ENCODE data around the gene HSD11B1. TPM values are rescaled to one million over a fixed set of nuclear protein-coding genes. Genes with fewer than 3 reads are reported as not detected.

The HSD11B1 gene
- total RNA-seq, 1 donor from 2014 or later: not detected

GRCh38 chr1:209737118-209737505, 32.5 kb downstream of the HSD11B1 start:
- no peak for DNase-seq (ENCODE audit: low spot score)
- Mint-ChIP-seq H3K9me3 (ENCODE audit: unreplicated experiment) (no peaks in the 10 kb centered on the region), H3K4me3 (ENCODE audit: unreplicated experiment) (no peak overlapping the region), H3K27me3 (ENCODE audit: unreplicated experiment) (peaks cover 1% of the 10 kb centered on the region), H3K4me1 (ENCODE audit: unreplicated experiment) (peaks cover 2% of the 10 kb centered on the region), H3K27ac (ENCODE audit: unreplicated experiment) (no peak overlapping the region), H3K36me3 (ENCODE audit: low read depth, unreplicated experiment) (no peaks in the 10 kb centered on the region)
- TF ChIP-seq, protein P1, sequence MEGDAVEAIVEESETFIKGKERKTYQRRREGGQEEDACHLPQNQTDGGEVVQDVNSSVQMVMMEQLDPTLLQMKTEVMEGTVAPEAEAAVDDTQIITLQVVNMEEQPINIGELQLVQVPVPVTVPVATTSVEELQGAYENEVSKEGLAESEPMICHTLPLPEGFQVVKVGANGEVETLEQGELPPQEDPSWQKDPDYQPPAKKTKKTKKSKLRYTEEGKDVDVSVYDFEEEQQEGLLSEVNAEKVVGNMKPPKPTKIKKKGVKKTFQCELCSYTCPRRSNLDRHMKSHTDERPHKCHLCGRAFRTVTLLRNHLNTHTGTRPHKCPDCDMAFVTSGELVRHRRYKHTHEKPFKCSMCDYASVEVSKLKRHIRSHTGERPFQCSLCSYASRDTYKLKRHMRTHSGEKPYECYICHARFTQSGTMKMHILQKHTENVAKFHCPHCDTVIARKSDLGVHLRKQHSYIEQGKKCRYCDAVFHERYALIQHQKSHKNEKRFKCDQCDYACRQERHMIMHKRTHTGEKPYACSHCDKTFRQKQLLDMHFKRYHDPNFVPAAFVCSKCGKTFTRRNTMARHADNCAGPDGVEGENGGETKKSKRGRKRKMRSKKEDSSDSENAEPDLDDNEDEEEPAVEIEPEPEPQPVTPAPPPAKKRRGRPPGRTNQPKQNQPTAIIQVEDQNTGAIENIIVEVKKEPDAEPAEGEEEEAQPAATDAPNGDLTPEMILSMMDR (IDR thresholded peaks at IDR 0.05; ENCODE audit: unreplicated experiment): no peak

GRCh38 chr1:209738270-209738669, 33.6 kb downstream of the HSD11B1 start:
- H3K27me3 Mint-ChIP-seq (ENCODE audit: unreplicated experiment): peaks cover 1% of the 10 kb centered on the region
- no peak for DNase-seq (ENCODE audit: low spot score)
- no peak overlapping the region for H3K27ac Mint-ChIP-seq (ENCODE audit: unreplicated experiment)
- TF ChIP-seq, protein P1 (IDR thresholded peaks at IDR 0.05; ENCODE audit: unreplicated experiment): no peak
- no peaks in the 10 kb centered on the region for H3K36me3 Mint-ChIP-seq (ENCODE audit: low read depth, unreplicated experiment)
- H3K4me3 Mint-ChIP-seq (ENCODE audit: unreplicated experiment): no peak overlapping the region
- no peaks in the 10 kb centered on the region for H3K9me3 Mint-ChIP-seq (ENCODE audit: unreplicated experiment)
- H3K4me1 Mint-ChIP-seq (ENCODE audit: unreplicated experiment): peaks cover 2% of the 10 kb centered on the region

DNA sequence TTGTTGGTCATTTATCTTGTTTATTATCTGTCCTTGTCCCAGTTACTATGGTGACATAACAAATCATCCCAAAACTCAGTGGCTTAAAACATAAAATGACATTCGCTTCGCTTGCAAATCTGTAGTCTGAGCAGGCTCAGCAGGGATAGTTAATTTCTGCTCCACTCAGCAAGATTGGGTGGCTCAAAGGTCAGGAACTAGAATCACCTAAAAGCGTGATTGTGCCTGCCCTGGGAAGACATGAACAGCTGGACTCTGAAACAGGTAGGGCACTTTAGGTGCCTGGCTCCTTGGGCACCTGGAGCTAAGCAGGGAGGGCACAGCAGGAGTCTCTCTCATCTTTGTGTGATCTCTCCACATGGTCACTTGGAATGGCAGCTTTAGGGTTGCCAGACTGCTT, 36.5 kb downstream of the HSD11B1 start:
- TF ChIP-seq, protein P1 (IDR thresholded peaks at IDR 0.05; ENCODE audit: unreplicated experiment): no peak
- peaks cover 3% of the 10 kb centered on the region for H3K27me3 Mint-ChIP-seq (ENCODE audit: unreplicated experiment)

DNA sequence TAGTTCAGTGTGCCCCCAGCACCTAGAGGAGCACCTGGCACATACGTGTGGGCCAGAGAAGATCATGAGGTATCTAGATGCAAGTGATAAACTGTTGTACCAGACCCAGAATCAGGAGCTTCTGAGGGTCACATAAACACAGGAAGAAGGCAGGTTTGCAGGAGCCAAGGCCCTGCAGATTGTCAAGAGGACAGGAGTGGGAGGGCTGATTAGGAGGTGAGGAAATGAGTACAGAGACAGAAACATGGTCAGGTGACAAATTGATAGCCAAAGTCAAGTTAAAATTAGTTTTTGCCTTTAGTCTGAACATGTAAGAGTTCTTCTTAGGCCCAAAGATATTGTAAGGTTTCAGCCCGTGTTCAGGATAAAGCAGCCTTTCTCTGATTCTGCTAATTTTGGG, 37.2 kb downstream of the HSD11B1 start:
- H3K4me1 Mint-ChIP-seq (ENCODE audit: unreplicated experiment): peaks cover 5% of the 10 kb centered on the region
- TF ChIP-seq, protein P1 (IDR thresholded peaks at IDR 0.05; ENCODE audit: unreplicated experiment): no peak
- no peak overlapping the region for H3K27ac Mint-ChIP-seq (ENCODE audit: unreplicated experiment)
- H3K4me3 Mint-ChIP-seq (ENCODE audit: unreplicated experiment): no peak overlapping the region
- no peaks in the 10 kb centered on the region for H3K9me3 Mint-ChIP-seq (ENCODE audit: unreplicated experiment)
- no peaks in the 10 kb centered on the region for H3K36me3 Mint-ChIP-seq (ENCODE audit: low read depth, unreplicated experiment)
- no peak for DNase-seq (ENCODE audit: low spot score)
- peaks cover 3% of the 10 kb centered on the region for H3K27me3 Mint-ChIP-seq (ENCODE audit: unreplicated experiment)

More for the DNA sequence above, 36.5 kb downstream of the HSD11B1 start:
- Mint-ChIP-seq H3K4me1 (ENCODE audit: unreplicated experiment) (peaks cover 2% of the 10 kb centered on the region), H3K27ac (ENCODE audit: unreplicated experiment) (no peak overlapping the region), H3K9me3 (ENCODE audit: unreplicated experiment) (no peaks in the 10 kb centered on the region), H3K36me3 (ENCODE audit: low read depth, unreplicated experiment) (no peaks in the 10 kb centered on the region), H3K4me3 (ENCODE audit: unreplicated experiment) (no peak overlapping the region)
- DNase-seq (ENCODE audit: low spot score): no peak

DNA sequence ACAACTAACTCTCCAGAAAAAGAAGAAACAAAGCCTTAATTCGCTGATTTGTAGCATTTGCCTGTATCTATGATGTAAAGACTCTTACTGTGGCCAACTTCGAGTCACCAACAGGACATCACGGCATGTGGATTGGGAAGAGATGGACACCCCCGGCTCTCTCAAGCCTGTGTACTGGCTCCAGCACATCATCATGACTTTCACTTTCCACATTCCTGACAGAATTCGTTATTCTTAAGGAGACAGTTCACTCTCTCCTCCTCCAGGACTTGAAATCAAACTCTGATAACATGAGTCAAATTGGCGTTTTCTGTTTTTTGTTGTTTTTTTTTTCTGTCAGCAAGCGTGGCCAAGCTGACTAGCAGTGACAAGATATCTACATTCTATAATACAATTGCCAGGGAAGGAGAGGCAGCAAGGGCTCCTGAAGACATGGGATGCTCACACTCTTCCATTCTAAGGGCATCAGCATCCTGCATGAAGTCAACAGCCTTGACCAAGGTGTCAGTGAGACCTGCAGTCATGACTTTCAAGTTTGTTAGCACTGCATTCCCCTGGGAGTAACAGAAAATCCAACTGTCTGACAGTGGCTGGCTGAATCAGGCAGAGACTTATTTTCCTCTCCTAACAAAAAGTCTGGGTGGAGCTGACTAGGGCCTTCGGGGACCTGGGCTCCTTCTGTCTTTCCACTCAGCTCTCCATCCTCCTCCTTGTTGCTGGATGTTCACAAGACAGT, 37.9 kb downstream of the HSD11B1 start:
- no peaks in the 10 kb centered on the region for H3K36me3 Mint-ChIP-seq (ENCODE audit: low read depth, unreplicated experiment)
- H3K4me3 Mint-ChIP-seq (ENCODE audit: unreplicated experiment): no peak overlapping the region
- peaks cover 10% of the 10 kb centered on the region for H3K4me1 Mint-ChIP-seq (ENCODE audit: unreplicated experiment)
- no peak for DNase-seq (ENCODE audit: low spot score)
- H3K9me3 Mint-ChIP-seq (ENCODE audit: unreplicated experiment): no peaks in the 10 kb centered on the region
- TF ChIP-seq, protein P1 (IDR thresholded peaks at IDR 0.05; ENCODE audit: unreplicated experiment): no peak
- H3K27ac Mint-ChIP-seq (ENCODE audit: unreplicated experiment): peak overlapping the region; percentile 32
- H3K27me3 Mint-ChIP-seq (ENCODE audit: unreplicated experiment): peaks cover 3% of the 10 kb centered on the region

Data from endothelial cell (in vitro differentiated cells).